Heart left ventricle (tissue), 13 donors: ENCODE measurements around the gene MYD88.
A peak's percentile ranks its signal among the peaks of the same experiment; 100 is the strongest.

ENCODE experiments used
- POLR2A ChIP-seq, 2 donors: fragments of 450-650 bp; IDR thresholded peaks; one replicate each; pipeline ENCODE4 v1.6.1; 2017; ENCODE audit warnings: antibody characterized with exemption in 2 of 2, mild to moderate bottlenecking in 2 of 2, moderate library complexity in 2 of 2
- TF ChIP-seq, protein P1 (sequence below), 12 donors: fragments of 200-600 bp; sonication (generic) in 4 of 12; IDR thresholded peaks; one replicate each; pipeline versions ENCODE4 v1.5.0 to v1.8.0; 2018 to 2022; ENCODE audit warnings: antibody characterized with exemption in 12 of 12, mild to moderate bottlenecking in 5 of 12
- donor health status: ischemic (EF 13 %, LVEDD 7.1; RV severe dilation, severe dysfunction).
- donor health status: DM: no; HTN: yes; CAD: no.
- donor health status: DM: no; HTN: no; CAD: no.
- donor health status: ischemic (EF 25% LVEDD 6.9; RV normal size, moderate dysfunction).
- donor health status: ischemic (EF 25% LVEDD 5.7; RV mildly dilated, moderate dysfunction).
- donor health status: ischemic (EF 35%, LVEDD 5.7; RV mildly dilated, moderate dysfunction).
- donor health status: nonischemic (EF 11% LVEDD 7.7; RV severe dilation, severe dysfunction).
- donor health status: DM: yes; HTN: yes; CAD: no.
- donor health status: PGD.
- donor health status: ischemic (EF 29% LVEDD 5.4; RV normal size, mild dysfunction).
- donor health status: nonischemic (EF 23%, LVEDD 6.1; RV moderate dilation, normal function).

GRCh38 chr3:38136777-38137614 lies 1.5 kb upstream of the MYD88 start, which contains the start of gene ACAA1:
- TF ChIP-seq, protein P1, sequence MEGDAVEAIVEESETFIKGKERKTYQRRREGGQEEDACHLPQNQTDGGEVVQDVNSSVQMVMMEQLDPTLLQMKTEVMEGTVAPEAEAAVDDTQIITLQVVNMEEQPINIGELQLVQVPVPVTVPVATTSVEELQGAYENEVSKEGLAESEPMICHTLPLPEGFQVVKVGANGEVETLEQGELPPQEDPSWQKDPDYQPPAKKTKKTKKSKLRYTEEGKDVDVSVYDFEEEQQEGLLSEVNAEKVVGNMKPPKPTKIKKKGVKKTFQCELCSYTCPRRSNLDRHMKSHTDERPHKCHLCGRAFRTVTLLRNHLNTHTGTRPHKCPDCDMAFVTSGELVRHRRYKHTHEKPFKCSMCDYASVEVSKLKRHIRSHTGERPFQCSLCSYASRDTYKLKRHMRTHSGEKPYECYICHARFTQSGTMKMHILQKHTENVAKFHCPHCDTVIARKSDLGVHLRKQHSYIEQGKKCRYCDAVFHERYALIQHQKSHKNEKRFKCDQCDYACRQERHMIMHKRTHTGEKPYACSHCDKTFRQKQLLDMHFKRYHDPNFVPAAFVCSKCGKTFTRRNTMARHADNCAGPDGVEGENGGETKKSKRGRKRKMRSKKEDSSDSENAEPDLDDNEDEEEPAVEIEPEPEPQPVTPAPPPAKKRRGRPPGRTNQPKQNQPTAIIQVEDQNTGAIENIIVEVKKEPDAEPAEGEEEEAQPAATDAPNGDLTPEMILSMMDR (IDR thresholded peaks at IDR 0.05) = peak in 1 of 12 donors; percentile 10
- peak; percentile 60 to 88 for TF ChIP-seq POLR2A (IDR thresholded peaks at IDR 0.05)
